GM13976 (cell line): Measurements from ENCODE around the gene FCRL1.

Experiments used
- DNase-seq: peaks from one replicate; pipeline ENCODE4 v3.0.0; 2012; ENCODE audit warnings: low spot score
- CTCF ChIP-seq: IDR thresholded peaks from 2 replicates; pipeline ENCODE4 v1.5.1; 2012; ENCODE audit warnings: borderline replicate concordance, mild to moderate bottlenecking; ENCODE audit not compliant: insufficient read depth; ENCODE audit errors: extremely low read depth, missing control alignments, control extremely low read depth
- in situ Hi-C: fragments of 300-500 bp; cut with MboI; formaldehyde crosslinking; loops from one replicate; pipeline ENCODE4 v1.12.0; 2022; ENCODE audit warnings: low sequenced_read_pairs, mixed read lengths, inconsistent platforms; ENCODE audit not compliant: unreplicated experiment

FCRL1 gene

GRCh38 chr1:157771661-157772425 is 48.1 kb downstream of the FCRL1 start:
- DNase-seq, result no peak
- no peak for TF ChIP-seq CTCF
- in situ Hi-C loops, result no loop called here

GRCh38 chr1:157770442-157771043 is 49.4 kb downstream of the FCRL1 start:
- TF ChIP-seq CTCF, result peak; percentile 19
- in situ Hi-C loops, result no loop called here
- DNase-seq, result no peak

GRCh38 chr1:157766792-157767191 is 53.1 kb downstream of the FCRL1 start:
- in situ Hi-C loops, result no loop called here
- DNase-seq, result no peak
- TF ChIP-seq CTCF, result no peak

GRCh38 chr1:157758018-157758417 is 61.9 kb downstream of the FCRL1 start:
- in situ Hi-C loops, result no loop called here
- no peak for TF ChIP-seq CTCF
- DNase-seq, result no peak

- in situ Hi-C loops, result no loop called here
- no peak for DNase-seq
- no peak for TF ChIP-seq CTCF
These were observed 66.3 kb downstream of the FCRL1 start for GRCh38 chr1:157753611-157754010.

- DNase-seq, result no peak
- in situ Hi-C loops, result no loop called here
- TF ChIP-seq CTCF, result no peak
These were observed 68.6 kb downstream of the FCRL1 start for GRCh38 chr1:157751283-157751682.

- DNase-seq, result no peak
- in situ Hi-C loops, result no loop called here
- no peak for TF ChIP-seq CTCF
These were observed 71.6 kb downstream of the FCRL1 start for GRCh38 chr1:157748262-157748817.
